Effector CD8-positive, alpha-beta T cell (primary cell): ENCODE measurements around the gene SLC34A1.
"Not testable (repeated sequence)": the region's sequence is repeated elsewhere in the genome, so short reads cannot be mapped to it uniquely, and the experiment has no call there.

Source experiments
- DNase-seq: peaks from one replicate; lab custom pipeline; 2025; lab: John Stamatoyannopoulos, UW

The SLC34A1 gene

GRCh38 chr5:177410575-177410974 lies 26.3 kb downstream of the SLC34A1 start:
- DNase-seq, result no peak

- DNase-seq, result no peak
These were observed 28.5 kb downstream of the SLC34A1 start for GRCh38 chr5:177412603-177413233.

GRCh38 chr5:177414481-177414880 lies 30.2 kb downstream of the SLC34A1 start:
- no peak for DNase-seq

- DNase-seq, result not testable (repeated sequence)
These were observed 32.8 kb downstream of the SLC34A1 start for GRCh38 chr5:177417081-177417480.

- DNase-seq, result no peak
These were observed 34.8 kb downstream of the SLC34A1 start for GRCh38 chr5:177419046-177419445.

- DNase-seq, result not testable (repeated sequence)
These were observed 36.2 kb downstream of the SLC34A1 start for GRCh38 chr5:177420472-177420871.

- no peak for DNase-seq
These were observed 37.0 kb downstream of the SLC34A1 start for GRCh38 chr5:177421062-177421798.

- no peak for DNase-seq
These were observed 39.4 kb downstream of the SLC34A1 start for GRCh38 chr5:177423671-177424070.

- DNase-seq, result no peak
These were observed 41.1 kb downstream of the SLC34A1 start for GRCh38 chr5:177425196-177425800.

- DNase-seq, result peak; percentile 99
These were observed 41.7 kb downstream of the SLC34A1 start for GRCh38 chr5:177425801-177426565.

- DNase-seq, result peak; percentile 49
These were observed 42.5 kb downstream of the SLC34A1 start, which contains the start of gene GRK6 for GRCh38 chr5:177426566-177427210. GRK6 (plus strand) TSS chr5:177426676; CDS start chr5:177426846, 170 bp downstream.

- DNase-seq, result no peak
These were observed 43.1 kb downstream of the SLC34A1 start for GRCh38 chr5:177427211-177427822.

GRCh38 chr5:177427919-177428573 lies 43.8 kb downstream of the SLC34A1 start:
- no peak for DNase-seq

- no peak for DNase-seq
These were observed 44.5 kb downstream of the SLC34A1 start for GRCh38 chr5:177428574-177429217.

- peak; percentile 62 for DNase-seq
These were observed 45.2 kb downstream of the SLC34A1 start for GRCh38 chr5:177429248-177430040.

GRCh38 chr5:177430140-177430951 lies 46.1 kb downstream of the SLC34A1 start:
- DNase-seq, result no peak

GRCh38 chr5:177430972-177431316 lies 46.7 kb downstream of the SLC34A1 start:
- no peak for DNase-seq

GRCh38 chr5:177431317-177432142 lies 47.3 kb downstream of the SLC34A1 start:
- peak; percentile 37 for DNase-seq
